BLaER1 treated with 17β-estradiol and CSF1 and Interleukin-3, amounts not matched to agents 10 nM and 100 nM (cell line): ENCODE measurements around the gene CHDH.

Experiments used
- H3K27ac ChIP-seq, 11 experiments: shearing (Covaris generic); formaldehyde crosslinking; 2 replicates each; pipeline ENCODE4 v1.8.1; 2022
- H3K27me3 ChIP-seq, 11 experiments: shearing (Covaris generic); formaldehyde crosslinking; 2 replicates each; pipeline ENCODE4 v1.8.1; 2022
- H3K36me3 ChIP-seq, 11 experiments: shearing (Covaris generic); formaldehyde crosslinking; 2 replicates each; pipeline ENCODE4 v1.8.1; 2022
- H3K4me1 ChIP-seq, 10 experiments: shearing (Covaris generic); formaldehyde crosslinking; 2 replicates each; pipeline ENCODE4 v1.8.1; 2022
- H3K4me2 ChIP-seq, 11 experiments: shearing (Covaris generic); formaldehyde crosslinking; 2 replicates each; pipeline ENCODE4 v1.8.1; 2022
- H3K4me3 ChIP-seq, 10 experiments: shearing (Covaris generic); formaldehyde crosslinking; 2 replicates each; pipeline ENCODE4 v1.8.1; 2022
- H3K9ac ChIP-seq, 11 experiments: shearing (Covaris generic); formaldehyde crosslinking; 2 replicates each; pipeline ENCODE4 v1.8.1; 2022
- H3K9me3 ChIP-seq, 11 experiments: shearing (Covaris generic); formaldehyde crosslinking; replicated peaks in 1 of 11; 2 replicates each; pipeline ENCODE4 v1.8.1; 2022
- H4K20me1 ChIP-seq, 11 experiments: shearing (Covaris generic); formaldehyde crosslinking; 2 replicates each; pipeline ENCODE4 v1.8.1; 2022
- Cebpa-rat ChIP-seq, 11 experiments: shearing (Covaris generic); IDR thresholded peaks; 2 replicates each; pipeline ENCODE4 v1.8.1; 2022

Gene CHDH

DNA sequence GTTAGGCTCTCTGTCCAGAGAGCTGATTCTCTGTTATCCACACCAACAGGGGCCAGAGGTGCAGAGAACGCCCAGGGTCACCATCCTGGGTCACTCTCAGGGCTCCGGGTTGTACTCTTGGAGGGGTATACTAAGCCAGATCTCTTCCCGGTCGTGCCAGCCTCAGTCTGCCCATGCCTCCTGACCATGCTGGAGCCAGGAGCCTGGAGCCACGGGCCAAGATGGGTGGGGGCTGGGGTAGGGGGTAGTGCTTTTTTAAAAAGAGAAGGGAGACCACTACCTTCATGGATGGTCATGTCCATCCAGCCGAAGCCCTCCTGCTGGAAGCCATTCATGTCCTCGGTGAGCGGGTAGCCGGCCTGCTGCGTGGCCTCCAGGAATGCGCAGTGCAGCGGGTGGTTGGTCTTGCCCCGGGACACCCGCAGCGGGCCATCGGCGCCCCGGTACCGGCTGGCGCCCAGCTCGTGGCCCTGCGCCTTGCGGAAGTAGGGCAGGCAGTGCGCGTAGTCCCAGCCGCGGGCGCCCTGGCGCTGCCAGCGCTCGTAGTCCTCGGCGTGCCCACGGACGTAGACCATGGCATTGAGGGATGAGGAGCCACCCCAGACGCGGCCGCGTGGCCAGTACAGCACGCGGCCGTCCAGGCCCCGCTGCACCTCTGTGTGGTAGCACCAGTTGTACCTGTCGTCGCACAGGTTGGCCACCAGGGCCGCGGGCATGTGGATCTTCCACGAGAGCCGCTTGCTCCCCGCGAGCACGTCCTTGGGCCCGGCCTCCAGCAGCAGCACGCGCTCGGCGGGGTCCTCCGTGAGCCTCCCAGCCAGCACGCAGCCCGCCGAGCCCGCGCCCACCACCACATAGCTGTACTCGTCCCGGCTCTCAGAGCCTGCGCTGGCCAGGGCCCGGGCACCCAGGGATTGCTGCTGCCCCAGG, 22.9 kb downstream of the CHDH start:
- no peaks in the 10 kb centered on the region; a peak in 1 of 22 replicates for H3K9me3 ChIP-seq
- H4K20me1 ChIP-seq, result peaks cover 0 to 4% (median 0%) of the 10 kb centered on the region in 11 experiments; a peak in 1 of 22 replicates
- no peak overlapping the region for H3K4me3 ChIP-seq
- no peak for TF ChIP-seq Cebpa-rat (IDR thresholded peaks at IDR 0.05)
- peaks cover 0 to 12% (median 4%) of the 10 kb centered on the region in 10 experiments; a peak in 6 of 20 replicates for H3K4me1 ChIP-seq
- no peak overlapping the region for H3K4me2 ChIP-seq
- H3K27me3 ChIP-seq, result no peaks in the 10 kb centered on the region
- no peaks in the 10 kb centered on the region for H3K36me3 ChIP-seq
- H3K9ac ChIP-seq, result no peak overlapping the region
- no peak overlapping the region for H3K27ac ChIP-seq

DNA sequence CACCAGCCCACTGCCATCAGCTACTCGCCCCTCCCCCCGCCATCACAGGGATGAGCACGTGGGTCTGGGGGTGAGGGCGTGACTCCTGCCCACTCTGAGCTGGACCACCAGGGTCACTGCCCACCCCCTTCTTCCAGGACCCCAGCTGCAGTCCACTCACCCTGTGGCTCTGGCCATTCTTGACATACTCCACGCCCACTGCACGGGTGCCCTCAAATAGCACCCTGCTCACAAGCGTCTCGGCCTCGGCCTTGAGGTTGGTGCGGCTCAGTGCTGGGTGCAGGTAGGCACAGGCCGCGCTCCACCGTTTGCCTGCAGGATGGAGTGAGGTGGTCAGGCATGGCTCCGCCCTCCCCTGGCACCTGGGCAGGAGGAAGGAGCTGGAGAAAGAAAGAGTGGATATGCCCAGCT, 23.9 kb downstream of the CHDH start:
- Histone ChIP-seq H3K4me1 (peaks cover 0 to 12% (median 4%) of the 10 kb centered on the region in 10 experiments; a peak in 6 of 20 replicates), H3K27me3 (no peaks in the 10 kb centered on the region), H3K9me3 (no peaks in the 10 kb centered on the region; a peak in 1 of 22 replicates), H3K4me3 (no peak overlapping the region), H3K9ac (no peak overlapping the region), H3K4me2 (no peak overlapping the region), H3K27ac (no peak overlapping the region), H4K20me1 (peaks cover 0 to 4% (median 0%) of the 10 kb centered on the region in 11 experiments; a peak in 1 of 22 replicates), H3K36me3 (no peaks in the 10 kb centered on the region)
- TF ChIP-seq Cebpa-rat (IDR thresholded peaks at IDR 0.05), result no peak

DNA sequence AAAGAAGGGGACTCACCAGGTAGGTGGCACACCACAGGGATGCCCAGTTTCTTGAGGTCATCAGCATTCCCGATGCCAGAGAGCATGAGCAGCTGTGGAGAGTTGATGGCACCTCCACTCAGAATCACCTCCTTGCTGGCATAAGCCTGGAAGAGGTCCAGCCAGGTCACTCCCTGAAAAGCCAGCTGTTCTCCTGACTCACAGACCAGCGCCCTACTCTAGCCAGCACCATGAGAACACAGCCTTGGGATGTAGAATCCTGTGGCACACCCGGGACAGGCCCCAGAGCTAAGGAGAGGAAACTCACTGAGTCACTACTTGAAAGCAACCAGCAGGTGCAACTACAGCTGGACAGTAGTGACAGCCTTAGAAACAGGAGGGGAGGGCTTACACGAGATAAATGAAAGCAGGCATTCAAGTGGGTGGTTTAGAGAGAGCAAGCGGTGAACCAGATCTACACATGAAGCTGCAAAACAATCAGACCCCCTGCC, 24.5 kb downstream of the CHDH start:
- peaks cover 0 to 12% (median 4%) of the 10 kb centered on the region in 10 experiments; a peak in 6 of 20 replicates for H3K4me1 ChIP-seq
- no peak overlapping the region for H3K4me2 ChIP-seq
- H3K9ac ChIP-seq, result no peak overlapping the region
- no peaks in the 10 kb centered on the region for H3K36me3 ChIP-seq
- no peaks in the 10 kb centered on the region; a peak in 1 of 22 replicates for H3K9me3 ChIP-seq
- no peak for TF ChIP-seq Cebpa-rat (IDR thresholded peaks at IDR 0.05)
- H3K27ac ChIP-seq, result no peak overlapping the region
- H4K20me1 ChIP-seq, result peaks cover 0 to 4% (median 0%) of the 10 kb centered on the region in 11 experiments; a peak in 1 of 22 replicates
- H3K27me3 ChIP-seq, result no peaks in the 10 kb centered on the region
- no peak overlapping the region for H3K4me3 ChIP-seq

DNA sequence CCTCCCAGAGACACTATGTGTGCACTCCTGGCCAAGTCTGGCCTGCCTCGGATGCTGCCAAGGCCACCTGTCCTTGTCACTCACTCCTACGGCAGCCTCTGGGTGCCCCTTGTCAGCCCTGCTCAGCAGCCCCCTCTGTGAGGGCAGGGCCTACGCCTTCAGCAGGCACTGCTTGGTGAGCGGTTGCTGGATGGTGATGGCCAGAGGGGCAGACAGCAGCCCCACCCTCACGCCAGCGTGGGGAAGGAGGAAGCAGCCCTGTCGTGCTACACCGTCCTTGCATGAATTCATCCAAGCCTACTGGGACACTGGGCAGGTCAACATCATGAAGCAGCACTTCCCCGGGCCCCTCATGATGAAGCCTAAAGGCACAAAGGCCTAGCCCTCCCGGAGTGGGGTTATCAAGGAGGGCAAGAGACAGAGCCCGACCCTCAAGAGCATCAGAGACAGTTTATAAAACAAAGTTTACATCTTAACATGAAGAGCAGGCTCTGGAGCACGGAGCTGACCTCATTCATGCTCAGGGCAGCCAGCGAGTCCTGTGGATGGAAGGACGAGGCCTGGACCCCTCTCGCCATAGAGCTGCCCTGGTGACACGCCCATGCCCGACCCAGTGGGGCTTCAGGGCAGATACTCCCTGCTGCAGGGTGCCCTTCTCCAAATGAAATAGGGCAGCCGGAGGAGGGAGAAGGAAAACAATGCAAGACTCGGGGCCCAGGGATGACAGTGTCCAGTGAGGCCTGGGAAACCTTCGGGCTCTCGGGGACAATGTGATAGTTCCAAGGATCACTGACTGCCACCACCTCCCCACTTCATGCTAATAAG, 25.3 kb downstream of the CHDH start:
- no peaks in the 10 kb centered on the region for H3K36me3 ChIP-seq
- H3K9me3 ChIP-seq, result no peaks in the 10 kb centered on the region; a peak in 1 of 22 replicates
- H3K9ac ChIP-seq, result no peak overlapping the region
- peaks cover 0 to 4% (median 0%) of the 10 kb centered on the region in 11 experiments; a peak in 1 of 22 replicates for H4K20me1 ChIP-seq
- H3K27ac ChIP-seq, result no peak overlapping the region
- H3K4me3 ChIP-seq, result no peak overlapping the region
- H3K4me1 ChIP-seq, result peaks cover 0 to 12% (median 4%) of the 10 kb centered on the region in 10 experiments; a peak in 6 of 20 replicates
- peak overlapping the region in 2 of 11 experiments; percentile 5 to 19; a peak in 3 of 22 replicates for H3K4me2 ChIP-seq
- no peak for TF ChIP-seq Cebpa-rat (IDR thresholded peaks at IDR 0.05)
- H3K27me3 ChIP-seq, result no peaks in the 10 kb centered on the region

DNA sequence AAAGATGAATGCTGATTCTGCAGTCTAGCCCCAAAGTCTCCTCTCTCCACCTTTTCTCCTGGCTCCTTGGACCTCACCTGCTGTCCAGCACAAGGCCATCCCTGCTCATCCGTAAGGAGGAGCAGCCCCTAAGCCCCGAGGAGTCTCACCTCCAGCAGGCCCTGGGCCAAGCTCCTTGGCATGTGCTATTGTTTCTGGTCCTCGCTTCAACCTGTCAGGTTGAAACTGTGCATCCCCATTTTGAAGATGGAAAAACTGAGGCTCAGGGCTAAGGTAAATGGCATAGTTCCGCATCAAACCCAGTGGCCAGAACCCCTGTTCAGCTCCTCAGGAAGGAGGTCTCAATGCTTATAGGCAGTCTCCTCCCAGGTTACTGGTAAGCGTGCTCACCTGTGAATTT, 26.1 kb downstream of the CHDH start:
- no peaks in the 10 kb centered on the region; a peak in 1 of 22 replicates for H3K9me3 ChIP-seq
- no peak overlapping the region for H3K9ac ChIP-seq
- H3K27me3 ChIP-seq, result no peaks in the 10 kb centered on the region
- no peak for TF ChIP-seq Cebpa-rat (IDR thresholded peaks at IDR 0.05)
- peaks cover 0 to 4% (median 0%) of the 10 kb centered on the region in 11 experiments; a peak in 1 of 22 replicates for H4K20me1 ChIP-seq
- no peak overlapping the region for H3K4me3 ChIP-seq
- H3K27ac ChIP-seq, result no peak overlapping the region
- no peaks in the 10 kb centered on the region for H3K36me3 ChIP-seq
- no peak overlapping the region for H3K4me2 ChIP-seq
- H3K4me1 ChIP-seq, result peaks cover 0 to 12% (median 4%) of the 10 kb centered on the region in 10 experiments; a peak in 6 of 20 replicates

DNA sequence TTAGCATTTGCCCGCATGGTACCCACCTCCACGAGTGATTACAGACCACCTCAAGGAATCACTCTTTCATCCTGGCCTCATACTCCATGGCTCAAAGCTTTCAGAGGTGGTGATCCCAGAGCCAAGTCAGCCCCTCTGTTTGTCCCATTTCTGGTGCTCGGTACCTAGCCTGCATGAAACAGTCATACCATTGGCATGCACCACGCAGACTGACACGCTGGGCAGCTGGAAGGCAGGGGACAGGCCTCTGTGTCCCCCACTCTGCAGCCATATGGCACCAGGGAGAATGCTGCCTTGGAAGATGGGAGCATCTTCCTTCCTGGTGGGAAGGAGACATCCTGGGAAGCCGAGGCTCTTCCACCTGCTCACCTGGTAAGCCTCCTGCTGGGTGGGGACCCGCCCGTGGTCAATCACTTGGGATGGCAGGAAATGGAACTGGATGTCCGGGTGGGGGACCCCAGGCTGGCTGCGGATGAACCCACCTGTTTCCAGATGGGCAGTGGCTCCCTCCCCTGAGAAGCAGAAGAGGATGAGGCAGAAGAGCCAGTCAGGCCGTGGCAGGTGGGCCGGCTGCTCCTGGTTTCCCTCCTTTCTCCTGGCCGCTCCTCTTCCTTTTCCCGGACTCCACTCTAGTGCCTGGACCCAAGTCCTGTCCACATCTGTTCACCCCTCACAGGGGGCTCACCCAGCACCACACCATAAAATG, 26.9 kb downstream of the CHDH start:
- no peaks in the 10 kb centered on the region; a peak in 1 of 22 replicates for H3K9me3 ChIP-seq
- no peak for TF ChIP-seq Cebpa-rat (IDR thresholded peaks at IDR 0.05)
- H3K4me3 ChIP-seq, result no peak overlapping the region
- H3K4me1 ChIP-seq, result peaks cover 0 to 13% (median 4%) of the 10 kb centered on the region in 10 experiments; a peak in 7 of 20 replicates
- H3K27me3 ChIP-seq, result no peaks in the 10 kb centered on the region
- H3K4me2 ChIP-seq, result no peak overlapping the region
- H4K20me1 ChIP-seq, result peaks cover 0 to 4% (median 0%) of the 10 kb centered on the region in 11 experiments; a peak in 1 of 22 replicates
- no peak overlapping the region for H3K9ac ChIP-seq
- H3K36me3 ChIP-seq, result no peaks in the 10 kb centered on the region
- H3K27ac ChIP-seq, result no peak overlapping the region

DNA sequence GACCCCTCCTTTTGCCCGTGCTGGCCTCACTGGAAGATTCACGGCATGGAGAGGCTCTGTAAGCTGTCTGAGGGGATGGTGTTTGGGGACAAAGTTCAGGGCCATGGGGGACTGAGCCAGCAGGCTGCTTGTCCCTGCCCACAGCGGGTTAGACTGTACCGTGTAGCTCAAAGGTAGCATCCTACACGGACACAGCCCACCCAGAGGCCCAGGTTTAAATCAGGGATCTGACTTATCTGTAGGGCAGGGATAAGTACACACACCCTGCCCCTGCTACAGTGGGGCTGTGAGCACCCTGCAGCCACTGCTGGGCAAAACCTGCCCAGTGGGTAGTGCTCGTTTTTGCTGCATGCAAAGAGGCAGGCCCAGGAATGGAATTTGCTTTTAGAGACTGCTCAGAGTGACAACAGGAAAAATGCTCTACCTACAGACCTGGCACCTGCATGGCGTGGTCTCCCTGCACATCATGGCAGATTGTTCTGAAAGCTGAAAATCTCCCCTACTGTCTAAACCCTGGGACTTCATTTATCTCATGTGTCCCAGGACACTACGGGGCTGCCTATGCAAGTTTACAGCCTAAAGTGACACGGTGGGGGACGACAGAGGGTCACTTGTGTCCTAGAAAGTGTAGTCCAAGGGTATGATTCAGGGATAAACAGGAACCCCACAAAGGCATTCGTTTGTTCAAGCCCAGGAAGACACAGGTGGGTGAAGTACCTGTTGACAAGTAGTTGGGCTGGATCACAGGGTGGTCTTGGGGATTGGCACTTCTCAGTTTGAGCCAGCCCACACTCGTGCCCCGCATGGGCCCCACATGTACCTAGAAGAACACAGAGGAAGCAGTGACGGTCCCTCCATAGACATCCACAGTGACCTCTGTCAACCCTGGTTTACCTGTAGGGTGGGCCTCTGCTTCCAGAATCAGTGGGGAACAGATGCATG, 27.7 kb downstream of the CHDH start:
- no peaks in the 10 kb centered on the region for H3K36me3 ChIP-seq
- no peak overlapping the region for H3K27ac ChIP-seq
- H3K9me3 ChIP-seq, result no peaks in the 10 kb centered on the region; a peak in 1 of 22 replicates
- no peak overlapping the region for H3K4me2 ChIP-seq
- no peak overlapping the region for H3K9ac ChIP-seq
- TF ChIP-seq Cebpa-rat (IDR thresholded peaks at IDR 0.05), result no peak
- H3K4me1 ChIP-seq, result peaks cover 0 to 17% (median 4%) of the 10 kb centered on the region in 10 experiments; a peak in 7 of 20 replicates
- peaks cover 0 to 4% (median 0%) of the 10 kb centered on the region in 11 experiments; a peak in 1 of 22 replicates for H4K20me1 ChIP-seq
- no peak overlapping the region for H3K4me3 ChIP-seq
- H3K27me3 ChIP-seq, result no peaks in the 10 kb centered on the region
